ENCODE measurements around the gene IMP3.

Gene IMP3

DNA sequence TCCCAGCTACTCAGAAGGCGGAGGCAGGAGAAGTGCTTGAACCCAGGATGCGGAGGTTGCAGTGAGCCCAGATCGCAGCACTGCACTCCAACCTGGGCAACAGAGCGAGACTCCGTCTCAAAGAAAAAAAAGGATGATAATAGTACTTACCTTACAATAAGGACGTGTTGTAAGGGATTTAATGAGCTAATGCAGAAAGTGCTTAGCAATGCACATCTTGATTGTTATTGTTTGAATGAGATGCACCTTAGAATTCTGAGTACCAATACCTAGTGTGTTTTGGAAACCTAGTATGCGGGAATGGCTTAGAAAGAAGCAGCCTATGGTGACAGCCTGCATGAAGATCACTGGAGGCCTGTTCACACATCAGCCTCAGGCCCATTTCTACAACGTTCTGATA, 34.0 kb downstream of the IMP3 start:
- H3K9ac ChIP-seq (ENCODE audit: insufficient read length, low read depth), result no peak overlapping the region
- TF ChIP-seq ZNF274 (IDR thresholded peaks at IDR 0.05; ENCODE audit: low read depth, low read length) (no peak), YY1 (IDR thresholded peaks at IDR 0.05; ENCODE audit: insufficient read depth, insufficient read length) (no peak), SUZ12 (IDR thresholded peaks at IDR 0.05; ENCODE audit: extremely low read depth, insufficient read depth, insufficient read length) (no peak)
- H3K36me3 ChIP-seq (ENCODE audit: insufficient read depth, insufficient read length, low read length), result peaks cover 69% of the 10 kb centered on the region
- H3K4me1 ChIP-seq (ENCODE audit: insufficient read depth, insufficient read length), result no peaks in the 10 kb centered on the region
- no peak for DNase-seq (ENCODE audit: low read depth, low spot score)
- H3K4me3 ChIP-seq (ENCODE audit: insufficient read length, low read depth), result no peak overlapping the region
- no peaks in the 10 kb centered on the region for H3K27me3 ChIP-seq (ENCODE audit: insufficient read depth, insufficient read length)
- no peaks in the 10 kb centered on the region for H3K9me3 ChIP-seq (ENCODE audit: insufficient read depth, low read length)

DNA sequence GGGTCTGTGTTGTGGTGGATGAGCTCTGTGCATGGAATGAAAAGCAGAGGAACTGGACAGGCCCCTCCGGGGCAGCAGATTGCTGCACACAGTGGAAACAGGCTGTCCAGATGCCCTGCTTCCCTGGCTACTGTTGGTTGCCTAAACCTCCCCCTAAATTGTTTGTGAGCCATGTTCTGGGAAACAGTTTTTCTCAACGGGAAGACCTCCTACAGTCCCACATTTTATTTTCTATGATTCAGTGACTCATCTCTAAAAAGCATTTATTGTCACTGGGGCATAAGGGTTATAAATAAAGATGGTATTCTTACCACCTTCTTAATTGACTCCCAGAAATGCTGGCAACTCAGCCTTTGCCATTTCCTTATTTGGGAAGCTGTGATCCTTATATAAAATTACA, 40.6 kb downstream of the IMP3 start:
- H3K4me3 ChIP-seq (ENCODE audit: insufficient read length, low read depth), result no peak overlapping the region
- H3K36me3 ChIP-seq (ENCODE audit: insufficient read depth, insufficient read length, low read length), result peaks cover 74% of the 10 kb centered on the region
- H3K9ac ChIP-seq (ENCODE audit: insufficient read length, low read depth), result no peak overlapping the region
- DNase-seq (ENCODE audit: low read depth, low spot score), result no peak
- no peaks in the 10 kb centered on the region for H3K4me1 ChIP-seq (ENCODE audit: insufficient read depth, insufficient read length)
- no peaks in the 10 kb centered on the region for H3K27me3 ChIP-seq (ENCODE audit: insufficient read depth, insufficient read length)
- H3K9me3 ChIP-seq (ENCODE audit: insufficient read depth, low read length), result no peaks in the 10 kb centered on the region
- no peak for TF ChIP-seq YY1 (IDR thresholded peaks at IDR 0.05; ENCODE audit: insufficient read depth, insufficient read length)
- TF ChIP-seq ZNF274 (IDR thresholded peaks at IDR 0.05; ENCODE audit: low read depth, low read length), result no peak
- no peak for TF ChIP-seq SUZ12 (IDR thresholded peaks at IDR 0.05; ENCODE audit: extremely low read depth, insufficient read depth, insufficient read length)

DNA sequence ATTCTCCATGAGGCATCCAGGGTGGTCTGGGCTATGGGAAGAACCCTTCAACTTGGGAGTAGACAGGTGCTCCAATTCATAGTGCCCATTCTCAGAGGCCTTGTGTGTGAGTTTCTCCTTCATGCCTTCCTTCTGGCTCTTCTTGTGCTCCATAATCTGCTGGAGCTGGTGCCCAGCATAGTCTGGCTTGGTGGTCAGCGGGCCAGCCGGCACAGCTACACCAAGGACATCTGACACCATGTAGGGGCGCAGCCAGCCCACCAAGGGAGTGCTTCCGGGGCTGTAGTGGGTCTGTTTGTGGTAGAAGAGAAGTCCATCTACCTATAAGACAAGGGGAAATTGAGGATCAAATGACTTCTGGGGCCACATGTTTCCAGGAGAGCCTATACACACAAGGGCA, 41.7 kb downstream of the IMP3 start:
- Histone ChIP-seq H3K4me3 (ENCODE audit: insufficient read length, low read depth) (no peak overlapping the region), H3K36me3 (ENCODE audit: insufficient read depth, insufficient read length, low read length) (peaks cover 74% of the 10 kb centered on the region), H3K27me3 (ENCODE audit: insufficient read depth, insufficient read length) (no peaks in the 10 kb centered on the region), H3K4me1 (ENCODE audit: insufficient read depth, insufficient read length) (no peaks in the 10 kb centered on the region), H3K9ac (ENCODE audit: insufficient read length, low read depth) (no peak overlapping the region), H3K9me3 (ENCODE audit: insufficient read depth, low read length) (no peaks in the 10 kb centered on the region)
- no peak for DNase-seq (ENCODE audit: low read depth, low spot score)
- TF ChIP-seq SUZ12 (IDR thresholded peaks at IDR 0.05; ENCODE audit: extremely low read depth, insufficient read depth, insufficient read length) (no peak), YY1 (IDR thresholded peaks at IDR 0.05; ENCODE audit: insufficient read depth, insufficient read length) (no peak), ZNF274 (IDR thresholded peaks at IDR 0.05; ENCODE audit: low read depth, low read length) (no peak)

DNA sequence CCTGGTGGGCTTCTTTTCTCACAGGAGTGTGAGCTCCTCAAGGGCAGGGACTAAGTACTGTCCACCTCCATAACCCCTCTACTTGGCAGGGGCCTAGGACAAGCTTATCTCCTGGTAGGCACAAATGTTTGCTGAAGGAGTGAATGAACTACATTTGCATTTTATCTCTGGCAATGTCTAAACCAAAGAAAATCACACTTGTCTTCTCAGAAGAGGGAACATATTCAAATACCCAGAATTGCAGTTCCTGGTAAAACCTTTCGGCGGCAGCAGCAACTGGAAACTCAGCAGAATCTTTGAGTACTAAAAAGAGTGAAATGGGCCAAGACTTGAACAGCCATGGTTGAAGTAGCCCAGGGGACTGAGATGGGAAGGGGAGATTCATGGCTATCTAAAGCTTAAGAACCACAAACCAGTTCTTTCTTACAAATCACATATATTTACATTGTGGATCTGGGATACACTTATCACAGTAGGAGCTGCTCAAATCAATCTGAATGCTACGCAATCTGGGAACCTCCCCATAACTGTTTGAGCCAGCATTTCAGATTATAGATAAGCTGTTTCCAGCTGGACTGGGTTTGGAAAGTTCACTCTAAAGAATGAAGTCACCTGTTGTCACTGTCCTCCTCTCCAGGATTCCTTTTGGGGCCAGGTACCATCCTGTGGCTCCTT, 42.2 kb downstream of the IMP3 start:
- no peaks in the 10 kb centered on the region for H3K4me1 ChIP-seq (ENCODE audit: insufficient read depth, insufficient read length)
- TF ChIP-seq SUZ12 (IDR thresholded peaks at IDR 0.05; ENCODE audit: extremely low read depth, insufficient read depth, insufficient read length) (no peak), ZNF274 (IDR thresholded peaks at IDR 0.05; ENCODE audit: low read depth, low read length) (no peak), YY1 (IDR thresholded peaks at IDR 0.05; ENCODE audit: insufficient read depth, insufficient read length) (no peak)
- DNase-seq (ENCODE audit: low read depth, low spot score), result no peak
- no peaks in the 10 kb centered on the region for H3K27me3 ChIP-seq (ENCODE audit: insufficient read depth, insufficient read length)
- no peak overlapping the region for H3K9ac ChIP-seq (ENCODE audit: insufficient read length, low read depth)
- H3K9me3 ChIP-seq (ENCODE audit: insufficient read depth, low read length), result no peaks in the 10 kb centered on the region
- no peak overlapping the region for H3K4me3 ChIP-seq (ENCODE audit: insufficient read length, low read depth)
- peaks cover 73% of the 10 kb centered on the region for H3K36me3 ChIP-seq (ENCODE audit: insufficient read depth, insufficient read length, low read length)

DNA sequence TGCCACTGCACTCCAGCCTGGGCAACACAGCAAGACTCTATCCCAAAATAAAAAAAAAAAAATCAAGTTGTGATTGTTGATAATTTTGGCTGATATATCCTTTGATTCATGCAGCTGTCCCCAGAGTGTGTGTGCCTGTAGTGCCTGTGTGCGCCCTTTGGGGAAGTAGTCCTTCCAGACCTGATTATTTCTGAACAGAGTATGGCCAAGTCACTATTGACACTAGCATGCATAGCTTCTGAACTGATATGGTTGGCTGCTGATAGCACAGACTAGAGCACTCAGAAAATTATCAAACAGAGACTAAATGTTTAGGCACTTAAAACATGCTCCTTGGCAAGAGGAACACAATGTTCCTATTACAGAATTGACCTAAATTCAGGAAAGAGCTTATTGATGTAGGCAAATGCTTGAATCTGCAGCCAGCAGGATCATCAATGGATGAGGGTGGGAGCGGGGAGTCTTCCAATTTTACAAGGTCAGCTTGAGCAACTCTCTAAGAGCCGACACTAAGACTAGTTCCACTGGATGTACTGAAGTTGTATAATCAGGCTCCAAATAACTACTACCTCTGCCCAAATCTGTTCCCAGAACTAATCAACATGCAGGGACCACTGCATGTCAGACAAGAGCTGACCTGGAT, 43.2 kb downstream of the IMP3 start:
- Histone ChIP-seq H3K4me3 (ENCODE audit: insufficient read length, low read depth) (no peak overlapping the region), H3K27me3 (ENCODE audit: insufficient read depth, insufficient read length) (no peaks in the 10 kb centered on the region), H3K9ac (ENCODE audit: insufficient read length, low read depth) (no peak overlapping the region), H3K9me3 (ENCODE audit: insufficient read depth, low read length) (no peaks in the 10 kb centered on the region), H3K4me1 (ENCODE audit: insufficient read depth, insufficient read length) (no peaks in the 10 kb centered on the region), H3K36me3 (ENCODE audit: insufficient read depth, insufficient read length, low read length) (peaks cover 68% of the 10 kb centered on the region)
- no peak for DNase-seq (ENCODE audit: low read depth, low spot score)
- TF ChIP-seq ZNF274 (IDR thresholded peaks at IDR 0.05; ENCODE audit: low read depth, low read length), result no peak
- TF ChIP-seq SUZ12 (IDR thresholded peaks at IDR 0.05; ENCODE audit: extremely low read depth, insufficient read depth, insufficient read length), result no peak

DNA sequence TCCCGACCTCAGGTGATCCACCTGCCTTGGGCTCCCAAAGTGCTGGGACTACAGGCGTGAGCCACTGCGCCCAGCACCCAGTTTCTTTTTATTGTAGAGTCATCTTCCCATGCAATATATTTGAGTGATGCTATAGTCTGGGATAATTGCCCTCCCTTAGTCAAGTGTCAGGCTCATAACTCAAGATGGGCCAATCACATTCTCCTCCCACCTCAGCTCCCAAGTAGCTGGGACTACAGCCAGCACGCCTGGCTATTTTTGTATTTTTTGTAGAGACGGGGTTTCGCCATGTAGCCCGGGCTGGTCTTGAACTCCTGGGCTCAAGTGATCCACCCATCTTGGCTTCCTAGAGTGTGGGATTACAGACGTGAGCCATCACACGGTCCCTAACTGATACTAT, 45.7 kb downstream of the IMP3 start:
- Histone ChIP-seq H3K4me1 (ENCODE audit: insufficient read depth, insufficient read length) (no peaks in the 10 kb centered on the region), H3K36me3 (ENCODE audit: insufficient read depth, insufficient read length, low read length) (peaks cover 46% of the 10 kb centered on the region), H3K9me3 (ENCODE audit: insufficient read depth, low read length) (no peaks in the 10 kb centered on the region), H3K9ac (ENCODE audit: insufficient read length, low read depth) (no peak overlapping the region), H3K4me3 (ENCODE audit: insufficient read length, low read depth) (no peak overlapping the region), H3K27me3 (ENCODE audit: insufficient read depth, insufficient read length) (no peaks in the 10 kb centered on the region)
- no peak for DNase-seq (ENCODE audit: low read depth, low spot score)
- TF ChIP-seq ZNF274 (IDR thresholded peaks at IDR 0.05; ENCODE audit: low read depth, low read length) (no peak), YY1 (IDR thresholded peaks at IDR 0.05; ENCODE audit: insufficient read depth, insufficient read length) (no peak), SUZ12 (IDR thresholded peaks at IDR 0.05; ENCODE audit: extremely low read depth, insufficient read depth, insufficient read length) (no peak)

DNA sequence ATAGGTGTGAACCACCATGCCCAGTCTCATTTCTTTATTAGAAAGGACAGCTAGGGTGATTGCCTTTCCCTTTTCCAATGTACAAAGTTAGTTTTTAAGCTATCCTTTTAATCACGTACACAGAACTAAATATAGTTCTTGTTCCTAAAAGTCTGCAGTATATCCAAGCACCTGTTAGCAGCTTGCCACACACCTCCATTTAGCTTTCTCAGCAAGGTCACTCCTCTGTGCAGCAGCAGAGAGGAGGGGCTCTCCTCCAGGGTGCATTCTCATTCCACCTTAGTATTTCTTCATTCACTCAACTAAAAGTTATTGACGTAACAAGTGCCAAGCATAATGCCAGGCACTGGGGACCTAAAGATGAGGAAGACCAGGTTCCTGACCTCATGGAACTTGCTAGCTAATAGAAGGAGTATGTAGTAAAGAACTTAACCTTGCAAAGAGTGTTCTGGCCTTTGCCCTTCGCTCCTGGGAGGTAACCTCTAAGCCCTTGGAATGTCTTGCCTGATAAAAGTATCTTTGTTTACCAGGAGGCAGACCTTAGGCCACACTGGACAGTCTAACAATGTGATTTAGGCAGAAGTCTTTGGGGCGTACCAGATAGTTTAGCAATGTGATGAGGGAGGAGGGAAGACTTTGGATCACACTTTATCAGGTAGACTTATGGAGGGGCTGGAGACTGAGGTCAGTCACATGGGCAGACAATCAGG, 48.2 kb downstream of the IMP3 start:
- Histone ChIP-seq H3K9ac (ENCODE audit: insufficient read length, low read depth) (no peak overlapping the region), H3K4me3 (ENCODE audit: insufficient read length, low read depth) (no peak overlapping the region), H3K4me1 (ENCODE audit: insufficient read depth, insufficient read length) (no peaks in the 10 kb centered on the region), H3K27me3 (ENCODE audit: insufficient read depth, insufficient read length) (no peaks in the 10 kb centered on the region), H3K9me3 (ENCODE audit: insufficient read depth, low read length) (no peaks in the 10 kb centered on the region), H3K36me3 (ENCODE audit: insufficient read depth, insufficient read length, low read length) (peaks cover 26% of the 10 kb centered on the region)
- DNase-seq (ENCODE audit: low read depth, low spot score), result no peak
- TF ChIP-seq SUZ12 (IDR thresholded peaks at IDR 0.05; ENCODE audit: extremely low read depth, insufficient read depth, insufficient read length) (no peak), YY1 (IDR thresholded peaks at IDR 0.05; ENCODE audit: insufficient read depth, insufficient read length) (no peak), ZNF274 (IDR thresholded peaks at IDR 0.05; ENCODE audit: low read depth, low read length) (no peak)

All from NT2/D1 (cell line).